CD4-positive, alpha-beta T cell treated with Interleukin-6 at 100 ng/mL for 8 hours (primary cell): Measurements from ENCODE around the gene KRT80.
A peak's percentile ranks its signal among the peaks of the same experiment; 100 is the strongest.

ENCODE experiments used
- DNase-seq: peaks from one replicate; pipeline ENCODE4 v3.0.0-alpha.2; 2020; ENCODE audit warnings: mixed read lengths, low spot score

KRT80 gene

GRCh38 chr12:52228931-52229330 lies 37.1 kb upstream of the KRT80 start:
- no peak for DNase-seq

- DNase-seq = no peak
These were observed 36.6 kb upstream of the KRT80 start for GRCh38 chr12:52228366-52228765.

GRCh38 chr12:52227606-52228166 lies 35.9 kb upstream of the KRT80 start:
- DNase-seq = no peak

GRCh38 chr12:52226446-52226845 lies 34.6 kb upstream of the KRT80 start:
- no peak for DNase-seq

- no peak for DNase-seq
These were observed 33.9 kb upstream of the KRT80 start for GRCh38 chr12:52225752-52226151.

- DNase-seq = no peak
These were observed 32.3 kb upstream of the KRT80 start for GRCh38 chr12:52224151-52224550.

- DNase-seq = no peak
These were observed 31.7 kb upstream of the KRT80 start for GRCh38 chr12:52223406-52224039.

GRCh38 chr12:52222692-52223091 lies 30.9 kb upstream of the KRT80 start:
- DNase-seq = no peak

GRCh38 chr12:52221912-52222457 lies 30.2 kb upstream of the KRT80 start:
- DNase-seq = peak; percentile 12

GRCh38 chr12:52221070-52221781 lies 29.4 kb upstream of the KRT80 start:
- DNase-seq = no peak

GRCh38 chr12:52220477-52220876 lies 28.7 kb upstream of the KRT80 start:
- DNase-seq = no peak

- DNase-seq = no peak
These were observed 26.2 kb upstream of the KRT80 start for GRCh38 chr12:52218001-52218400.

- DNase-seq = no peak
These were observed 25.4 kb upstream of the KRT80 start for GRCh38 chr12:52217223-52217622.

- no peak for DNase-seq
These were observed 25.0 kb upstream of the KRT80 start for GRCh38 chr12:52216807-52217206.

GRCh38 chr12:52216100-52216499 lies 24.3 kb upstream of the KRT80 start:
- no peak for DNase-seq

GRCh38 chr12:52215587-52216031 lies 23.8 kb upstream of the KRT80 start:
- DNase-seq = no peak

- no peak for DNase-seq
These were observed 22.6 kb upstream of the KRT80 start for GRCh38 chr12:52214421-52214802.

- peak; percentile 29 for DNase-seq
These were observed 22.0 kb upstream of the KRT80 start for GRCh38 chr12:52213564-52214420.

GRCh38 chr12:52212701-52213563 lies 21.1 kb upstream of the KRT80 start:
- no peak for DNase-seq

- DNase-seq = no peak
These were observed 20.1 kb upstream of the KRT80 start for GRCh38 chr12:52211716-52212585.
